ENCODE measurements around the gene FAM53A.

FAM53A gene, protein sequence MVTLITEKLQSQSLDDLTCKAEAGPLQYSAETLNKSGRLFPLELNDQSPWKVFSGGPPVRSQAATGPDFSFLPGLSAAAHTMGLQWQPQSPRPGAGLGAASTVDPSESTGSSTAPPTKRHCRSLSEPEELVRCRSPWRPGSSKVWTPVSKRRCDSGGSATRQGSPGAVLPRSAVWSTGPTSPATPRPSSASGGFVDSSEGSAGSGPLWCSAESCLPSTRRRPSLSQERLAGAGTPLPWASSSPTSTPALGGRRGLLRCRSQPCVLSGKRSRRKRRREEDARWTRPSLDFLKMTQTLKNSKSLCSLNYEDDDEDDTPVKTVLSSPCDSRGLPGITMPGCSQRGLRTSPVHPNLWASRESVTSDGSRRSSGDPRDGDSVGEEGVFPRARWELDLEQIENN

DNA sequence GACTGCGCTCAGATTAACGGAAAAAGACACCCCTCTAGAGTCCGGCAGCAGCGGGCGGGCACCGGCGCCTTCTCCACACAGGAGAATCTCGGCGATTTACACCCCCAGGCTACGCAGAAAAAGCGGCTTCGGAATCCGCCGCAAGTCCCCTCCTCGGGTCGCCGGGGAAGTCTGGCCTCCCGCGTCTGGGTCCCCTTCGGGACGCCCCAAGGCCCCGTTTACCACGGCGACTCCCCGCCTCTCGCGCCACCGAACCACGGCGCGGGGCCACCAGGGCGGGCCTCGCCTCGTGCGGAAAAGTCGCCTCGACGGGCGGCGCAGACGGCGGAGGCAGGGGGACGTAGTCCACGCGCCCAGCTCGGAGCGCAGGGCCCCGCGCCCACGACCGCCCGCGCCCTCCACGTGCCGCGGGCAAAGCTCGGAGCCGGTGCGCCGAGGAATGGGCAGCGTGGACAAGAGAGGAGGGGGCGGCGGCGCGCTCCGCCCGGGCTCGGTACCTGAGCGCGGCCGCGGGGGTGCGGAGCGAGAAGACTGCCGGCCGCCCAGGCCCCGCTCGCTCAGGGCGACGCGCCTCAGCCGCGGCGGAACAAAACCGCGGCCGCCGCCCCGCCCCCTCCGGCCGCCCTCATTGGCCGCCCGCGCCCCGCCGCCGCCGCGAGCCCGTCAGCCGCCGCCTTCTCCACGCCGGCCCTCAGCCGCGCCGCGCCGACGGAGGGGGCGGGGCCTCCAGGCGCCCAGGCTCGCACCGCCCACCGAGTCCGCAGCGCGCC, at the start of gene FAM53A:
Gene FAM53A, minus strand, starts transcription at position 578 of the 770 bp plus-strand sequence. CDS start 15,572 bp downstream, outside the sequence.
- peak; percentile 94 for DNase-seq

DNA sequence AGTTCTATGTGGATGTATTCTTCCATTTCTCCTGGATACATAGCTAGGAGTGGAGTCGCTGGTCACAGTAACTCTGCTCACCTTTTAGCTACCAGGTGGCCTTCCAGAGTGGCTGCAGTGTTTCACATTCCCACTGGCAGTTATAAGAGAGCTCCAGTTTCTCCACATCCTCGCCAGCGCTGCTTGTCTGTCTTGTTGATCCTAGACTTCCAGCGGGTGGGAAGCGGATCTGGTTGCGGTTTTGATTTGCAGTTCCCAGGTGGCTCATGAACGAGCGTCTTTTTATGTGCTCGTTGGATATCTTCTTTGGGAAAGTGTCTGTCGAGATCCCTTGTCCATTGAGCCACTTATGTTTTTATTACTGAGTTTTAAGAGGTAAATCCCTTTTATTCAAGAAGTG, 48.8 kb upstream of the FAM53A start:
- DNase-seq, result no peak

DNA sequence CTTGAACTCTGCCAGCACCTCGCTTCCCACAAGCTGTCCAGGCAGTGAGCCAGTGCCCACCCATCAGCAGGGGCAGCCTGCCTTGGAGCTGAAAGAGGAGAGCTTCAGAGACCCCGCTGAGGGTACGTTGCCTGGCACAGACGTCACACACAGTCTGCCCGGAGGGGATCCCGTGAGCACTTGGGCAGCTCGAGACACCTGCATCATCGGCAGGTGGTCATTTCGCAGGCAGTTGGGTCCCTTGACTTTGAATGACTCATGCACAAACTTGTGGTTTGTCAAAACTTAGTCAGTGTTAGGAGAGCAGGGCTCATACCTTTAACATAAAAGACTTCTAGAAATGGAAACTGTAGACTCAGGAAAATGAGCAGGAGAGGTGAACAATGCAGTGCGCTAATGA, 47.1 kb upstream of the FAM53A start:
- DNase-seq, result no peak

DNA sequence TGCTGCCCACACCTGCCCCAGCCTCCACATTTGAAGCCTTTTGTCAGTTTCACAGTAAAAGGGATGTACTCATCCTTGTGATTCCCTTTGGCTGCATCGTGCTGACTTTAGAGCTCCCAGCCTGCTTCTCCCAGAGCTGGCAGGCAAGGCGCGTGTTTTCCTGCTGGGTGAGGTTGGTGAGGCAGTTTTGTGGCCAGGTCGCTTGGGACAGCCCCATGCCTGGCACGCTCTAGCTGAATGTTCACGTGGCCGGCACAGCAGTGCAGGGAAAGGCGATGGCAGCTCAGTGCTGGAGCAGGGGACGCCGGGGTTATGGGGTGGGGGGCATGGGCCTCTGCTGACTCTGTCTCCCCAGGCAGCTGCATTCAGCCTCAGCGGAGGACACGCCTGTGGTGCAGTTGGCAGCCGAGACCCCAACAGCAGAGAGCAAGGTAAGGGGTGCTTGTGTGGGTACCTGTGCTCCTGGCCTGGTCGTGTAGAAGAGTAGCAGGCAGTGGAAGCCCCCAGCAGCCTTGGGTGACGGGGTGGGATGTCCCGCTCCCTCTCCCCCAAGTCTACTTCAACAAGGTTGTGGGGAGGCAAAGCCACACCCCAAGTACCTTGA, 46.5 kb upstream of the FAM53A start:
- DNase-seq, result no peak

DNA sequence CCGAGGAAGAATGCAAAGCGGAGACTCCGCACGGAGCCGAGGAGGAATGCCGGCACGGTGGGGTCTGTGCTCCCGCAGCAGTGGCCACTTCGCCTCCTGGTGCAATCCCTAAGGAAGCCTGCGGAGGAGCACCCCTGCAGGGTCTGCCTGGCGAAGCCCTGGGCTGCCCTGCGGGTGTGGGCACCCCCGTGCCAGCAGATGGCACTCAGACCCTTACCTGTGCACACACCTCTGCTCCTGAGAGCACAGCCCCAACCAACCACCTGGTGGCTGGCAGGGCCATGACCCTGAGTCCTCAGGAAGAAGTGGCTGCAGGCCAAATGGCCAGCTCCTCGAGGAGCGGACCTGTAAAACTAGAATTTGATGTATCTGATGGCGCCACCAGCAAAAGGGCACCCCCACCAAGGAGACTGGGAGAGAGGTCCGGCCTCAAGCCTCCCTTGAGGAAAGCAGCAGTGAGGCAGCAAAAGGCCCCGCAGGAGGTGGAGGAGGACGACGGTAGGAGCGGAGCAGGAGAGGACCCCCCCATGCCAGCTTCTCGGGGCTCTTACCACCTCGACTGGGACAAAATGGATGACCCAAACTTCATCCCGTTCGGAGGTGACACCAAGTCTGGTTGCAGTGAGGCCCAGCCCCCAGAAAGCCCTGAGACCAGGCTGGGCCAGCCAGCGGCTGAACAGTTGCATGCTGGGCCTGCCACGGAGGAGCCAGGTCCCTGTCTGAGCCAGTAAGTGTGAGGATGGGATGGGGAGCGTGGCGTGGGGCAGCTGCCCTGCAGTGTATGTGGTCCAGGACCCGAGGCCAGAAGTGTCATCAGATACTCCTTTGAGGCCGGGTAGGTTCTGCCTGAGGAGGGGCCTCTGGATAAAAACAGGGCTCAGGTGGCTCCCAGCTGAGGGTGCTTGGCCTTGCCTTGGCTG, 44.2 kb upstream of the FAM53A start:
- DNase-seq, result no peak

DNA sequence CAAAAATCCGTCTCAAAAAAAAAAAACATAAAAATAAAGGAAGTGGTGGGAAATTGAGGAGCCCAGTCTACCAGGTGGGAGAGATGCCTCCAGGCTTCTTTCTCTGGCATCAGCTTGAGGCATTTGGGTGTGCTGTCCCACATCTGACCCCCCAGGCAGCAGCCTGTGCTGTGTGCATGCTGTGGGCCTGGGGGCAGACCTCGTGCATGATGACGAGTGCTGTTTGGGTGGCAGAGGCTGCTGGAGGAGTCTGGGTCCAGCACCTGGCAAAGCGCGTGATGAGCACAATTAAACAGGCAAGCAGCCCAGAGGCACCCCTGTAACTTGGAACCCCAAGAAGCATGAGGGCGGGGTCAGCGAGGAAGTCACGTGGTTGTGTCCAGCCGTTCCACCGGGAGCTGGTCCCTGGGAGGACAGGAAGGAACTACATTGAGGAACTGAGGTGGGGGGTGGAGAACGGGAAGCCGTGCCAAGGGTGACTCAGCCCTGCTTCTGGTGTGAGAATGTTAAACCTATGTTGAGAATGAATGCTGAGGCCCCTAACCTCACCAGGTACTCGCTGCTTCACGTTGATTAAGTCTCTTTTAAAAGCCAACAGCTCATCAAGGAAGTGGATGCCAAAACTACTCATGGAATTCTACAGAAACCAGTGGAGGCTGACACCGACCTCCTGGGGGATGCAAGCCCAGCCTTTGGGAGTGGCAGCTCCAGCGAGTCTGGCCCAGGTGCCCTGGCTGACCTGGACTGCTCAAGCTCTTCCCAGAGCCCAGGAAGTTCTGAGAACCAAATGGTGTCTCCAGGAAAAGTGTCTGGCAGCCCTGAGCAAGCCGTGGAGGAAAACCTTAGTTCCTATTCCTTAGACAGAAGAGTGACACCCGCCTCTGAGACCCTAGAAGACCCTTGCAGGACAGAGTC, 43.3 kb upstream of the FAM53A start:
- DNase-seq, result no peak

DNA sequence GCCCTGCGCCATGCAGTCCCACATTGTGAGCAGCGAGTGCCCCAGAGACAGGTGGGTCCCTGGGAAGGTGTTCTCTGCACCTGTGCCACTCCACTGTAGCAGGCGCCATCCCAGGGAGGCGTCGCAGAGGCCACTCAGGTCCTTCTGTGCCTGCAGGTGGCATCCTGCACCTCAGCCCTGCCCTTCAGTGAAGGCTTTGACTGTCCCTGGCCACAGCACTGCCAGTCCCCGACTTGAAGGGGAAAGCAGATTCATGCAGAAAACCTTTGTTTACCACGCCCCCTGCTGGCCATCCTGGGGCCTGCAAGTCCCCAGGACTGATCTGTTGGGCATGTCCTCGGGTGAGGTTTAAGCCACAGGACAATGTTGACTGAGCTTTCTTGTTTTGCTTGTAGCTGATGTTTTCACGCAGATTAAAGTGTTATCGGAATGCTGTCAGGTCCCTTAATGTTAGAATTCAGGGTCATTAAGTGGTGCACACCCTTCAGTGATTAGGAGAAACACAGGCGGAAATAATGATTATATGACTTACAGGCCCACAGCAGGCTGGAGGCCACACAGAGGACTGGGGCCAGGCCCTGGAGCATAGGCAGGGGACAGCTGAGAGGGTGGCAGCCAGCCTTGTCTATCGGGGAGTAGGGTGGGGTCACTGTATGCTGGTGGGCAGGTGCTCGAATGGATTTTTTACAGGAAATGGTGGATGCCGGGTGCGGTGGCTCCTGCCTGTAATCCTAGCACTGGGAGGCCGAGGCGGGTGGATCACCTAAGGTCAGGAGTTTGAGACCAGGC, 42.2 kb upstream of the FAM53A start:
- DNase-seq, result peak; percentile 90

DNA sequence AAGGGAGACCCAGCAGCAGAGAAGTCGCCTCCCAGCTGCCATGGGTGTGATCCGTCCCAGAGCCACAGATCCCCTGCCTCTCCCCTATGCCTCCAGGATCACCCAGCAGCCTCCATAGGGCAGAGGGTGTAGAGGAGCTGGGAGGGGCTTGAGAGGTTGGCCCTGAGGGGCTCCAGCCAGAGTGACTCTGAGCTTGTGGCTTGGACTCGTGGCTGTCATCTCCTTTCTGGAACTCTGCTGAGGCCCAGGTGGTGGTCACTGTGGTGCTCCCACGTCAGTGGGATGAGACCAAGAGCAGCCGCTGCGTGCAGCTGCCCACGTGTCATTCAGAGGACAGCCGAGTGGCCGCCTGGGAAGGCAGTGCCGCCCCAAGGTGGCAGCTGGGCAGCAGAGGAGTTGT, 41.4 kb upstream of the FAM53A start:
- DNase-seq, result no peak

DNA sequence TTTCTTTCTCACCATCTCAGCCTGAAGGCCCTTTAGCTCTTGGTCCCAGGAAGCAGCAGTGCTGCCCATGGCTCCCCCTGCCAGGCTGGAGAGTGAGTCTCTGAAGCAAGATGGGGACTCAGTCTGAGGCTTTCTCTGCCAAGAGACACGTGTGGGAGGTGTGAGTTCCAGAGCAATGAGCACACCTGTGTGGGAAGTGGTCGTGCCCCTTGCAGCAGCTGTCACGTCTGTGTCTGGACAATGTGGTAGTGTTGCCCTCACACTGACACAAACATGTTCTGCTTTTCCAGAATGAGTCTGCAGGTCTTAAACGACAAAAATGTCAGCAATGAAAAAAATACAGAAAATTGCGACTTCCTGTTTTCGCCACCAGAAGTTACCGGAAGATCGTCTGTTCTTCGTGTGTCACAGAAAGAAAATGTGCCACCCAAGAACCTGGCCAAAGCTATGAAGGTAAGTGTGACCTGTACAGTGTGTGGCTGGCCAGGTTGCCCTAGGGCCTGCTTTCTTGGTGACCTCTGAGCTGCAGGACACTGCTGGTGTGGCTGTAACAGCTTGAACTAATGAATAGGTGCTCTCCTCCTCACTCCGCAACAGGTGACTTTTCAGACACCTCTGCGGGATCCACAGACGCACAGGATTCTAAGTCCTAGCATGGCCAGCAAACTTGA, 39.2 kb upstream of the FAM53A start:
- DNase-seq, result peak; percentile 63

DNA sequence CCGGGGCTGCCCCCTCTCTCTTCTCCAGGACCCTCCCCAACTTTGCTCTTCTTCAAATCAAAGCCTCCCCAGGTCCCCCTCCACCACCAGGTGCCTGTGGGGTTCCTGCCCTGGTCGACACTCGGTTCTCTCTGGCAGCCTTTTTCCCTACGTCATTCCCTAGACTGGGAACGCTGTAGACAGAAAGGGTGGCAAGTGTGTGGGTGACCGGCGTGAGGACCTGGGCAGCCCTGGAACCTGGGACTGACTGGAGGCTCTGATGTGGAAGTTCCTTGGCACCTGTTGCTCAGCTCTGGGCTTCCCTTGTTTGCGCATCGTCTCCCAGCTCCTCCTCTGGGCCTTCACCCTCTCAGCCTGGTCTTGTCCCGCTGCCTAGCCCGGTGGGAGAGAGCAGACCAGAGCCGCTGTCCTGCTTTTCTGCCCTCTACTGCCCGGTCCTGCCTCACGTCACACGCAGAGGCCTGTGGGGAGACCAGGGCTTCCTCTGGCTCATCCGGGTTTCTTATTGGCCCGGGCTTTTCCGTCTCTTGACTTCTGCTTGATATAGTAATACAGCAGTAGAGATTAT, 38.5 kb upstream of the FAM53A start:
- DNase-seq, result peak; percentile 25

DNA sequence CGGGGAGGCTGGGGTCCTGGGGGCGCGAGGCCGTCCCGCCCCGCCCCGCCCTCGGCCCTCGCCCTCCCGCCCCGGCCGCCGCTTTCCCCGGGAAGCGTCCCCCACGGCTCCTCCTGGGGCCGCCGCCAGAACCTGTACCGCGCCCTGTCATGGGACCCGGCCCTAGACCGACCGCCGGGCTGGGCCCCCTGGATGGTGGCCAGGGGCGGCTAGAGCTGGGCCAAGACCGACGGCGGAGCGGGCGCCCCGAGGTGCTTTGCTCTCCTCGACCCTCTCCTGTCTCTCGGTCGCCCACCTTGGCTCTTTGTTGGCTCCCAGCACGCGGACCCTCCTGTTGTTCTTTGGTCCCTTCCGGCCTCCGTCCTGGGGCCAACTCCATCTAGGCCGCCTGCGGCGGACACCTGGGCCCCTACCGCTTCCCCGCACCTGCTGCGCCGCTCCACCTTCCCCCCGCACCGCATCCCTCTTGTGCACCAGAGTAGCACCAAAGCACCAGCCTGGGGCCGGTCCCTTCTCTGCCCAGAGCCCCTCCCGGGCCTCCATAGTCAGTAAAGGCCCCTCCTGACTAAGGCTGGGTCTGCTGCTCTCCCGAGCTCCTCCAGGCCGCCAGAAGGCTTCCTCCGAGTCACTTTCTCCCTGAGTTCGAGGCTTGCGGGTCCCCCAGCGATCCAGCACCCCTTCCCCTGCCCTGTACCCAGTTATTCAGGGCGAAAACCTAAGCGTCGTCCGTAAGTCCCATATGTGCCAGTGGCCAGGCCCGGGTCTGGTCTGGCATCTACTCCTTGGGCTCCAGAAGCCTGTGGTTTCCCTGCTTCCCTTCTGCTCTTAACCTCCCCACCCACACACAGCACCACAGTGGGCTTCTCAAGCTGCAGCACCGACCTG, 37.8 kb upstream of the FAM53A start:
- no peak for DNase-seq

DNA sequence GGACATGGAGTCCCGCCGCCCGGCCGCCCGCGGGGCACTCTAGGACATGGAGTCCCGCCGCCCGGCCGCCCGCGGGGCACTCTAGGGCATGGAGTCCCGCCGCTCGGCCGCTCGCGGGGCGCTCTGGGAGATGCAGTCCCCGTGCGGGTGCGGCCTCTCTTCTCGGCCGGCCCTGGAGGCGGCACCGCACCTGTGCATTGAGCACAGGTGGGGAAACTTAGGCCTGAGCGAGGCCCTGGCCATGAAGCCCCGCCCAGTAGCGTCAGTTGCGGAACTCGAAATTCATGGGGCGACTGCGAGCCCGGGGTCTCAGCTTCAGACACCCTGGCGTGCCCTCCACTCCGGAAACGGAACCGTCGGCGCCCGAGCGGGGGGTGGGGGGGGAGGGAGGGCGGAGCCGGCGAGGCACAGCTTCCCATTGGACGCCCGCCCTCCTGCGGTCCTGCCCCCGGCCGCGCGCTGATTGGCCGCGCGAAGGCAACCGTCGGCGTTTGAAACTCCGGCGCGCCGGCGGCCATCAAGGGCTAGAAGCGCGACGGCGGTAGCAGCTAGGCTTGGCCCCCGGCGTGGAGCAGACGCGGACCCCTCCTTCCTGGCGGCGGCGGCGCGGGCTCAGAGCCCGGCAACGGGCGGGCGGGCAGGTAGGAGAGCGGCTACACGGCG, 37.0 kb upstream of the FAM53A start, which contains the start of the genes TACC3 and TMEM129:
Gene TACC3, plus strand, starts transcription at position 519 of the 663 bp plus-strand sequence. CDS start 1,901 bp downstream, outside the sequence.
Gene TMEM129, minus strand, starts transcription at position 321 of the 663 bp plus-strand sequence. CDS start 486 bp downstream, outside the sequence.
- peak; percentile 97 for DNase-seq

DNA sequence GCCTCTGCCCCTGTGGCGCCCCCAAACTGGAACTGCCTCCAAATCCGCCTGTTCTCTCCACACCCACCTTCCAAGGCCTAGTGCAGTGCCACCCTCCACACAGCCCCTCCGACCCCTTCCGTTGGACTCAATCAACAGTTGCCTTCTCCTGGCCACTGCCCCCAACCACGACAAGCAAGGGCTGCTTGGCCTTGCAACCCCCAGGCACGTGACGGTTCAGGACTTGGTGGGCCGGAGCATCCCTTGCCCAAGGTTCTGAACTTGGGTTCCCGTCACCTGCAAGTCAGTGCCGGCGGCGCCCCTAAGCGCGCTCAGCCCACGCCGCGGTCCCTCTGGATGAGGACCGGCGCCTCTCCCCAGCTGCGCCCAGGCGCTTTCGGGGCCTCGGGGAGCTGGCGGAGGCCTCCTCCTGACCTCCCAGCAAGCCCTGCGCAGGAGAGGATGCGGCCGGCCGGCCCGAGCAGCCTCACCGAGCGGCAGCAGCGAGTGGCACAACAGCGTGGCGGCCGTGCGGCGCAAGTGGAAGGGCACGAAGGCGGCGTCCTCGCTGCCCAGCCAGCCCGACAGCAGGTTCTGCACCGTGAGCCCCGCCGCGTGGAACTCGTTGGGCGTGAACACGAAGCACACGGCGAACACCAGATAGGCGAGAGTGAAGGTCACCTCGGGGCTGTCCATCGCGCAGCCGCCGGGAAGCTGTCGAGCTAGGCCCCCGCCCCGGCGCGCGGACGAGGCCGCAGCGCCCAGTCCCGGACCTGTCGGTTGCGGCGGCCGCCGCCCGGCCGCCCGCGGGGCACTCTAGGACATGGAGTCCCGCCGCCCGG, 36.3 kb upstream of the FAM53A start:
- DNase-seq, result peak; percentile 43

DNA sequence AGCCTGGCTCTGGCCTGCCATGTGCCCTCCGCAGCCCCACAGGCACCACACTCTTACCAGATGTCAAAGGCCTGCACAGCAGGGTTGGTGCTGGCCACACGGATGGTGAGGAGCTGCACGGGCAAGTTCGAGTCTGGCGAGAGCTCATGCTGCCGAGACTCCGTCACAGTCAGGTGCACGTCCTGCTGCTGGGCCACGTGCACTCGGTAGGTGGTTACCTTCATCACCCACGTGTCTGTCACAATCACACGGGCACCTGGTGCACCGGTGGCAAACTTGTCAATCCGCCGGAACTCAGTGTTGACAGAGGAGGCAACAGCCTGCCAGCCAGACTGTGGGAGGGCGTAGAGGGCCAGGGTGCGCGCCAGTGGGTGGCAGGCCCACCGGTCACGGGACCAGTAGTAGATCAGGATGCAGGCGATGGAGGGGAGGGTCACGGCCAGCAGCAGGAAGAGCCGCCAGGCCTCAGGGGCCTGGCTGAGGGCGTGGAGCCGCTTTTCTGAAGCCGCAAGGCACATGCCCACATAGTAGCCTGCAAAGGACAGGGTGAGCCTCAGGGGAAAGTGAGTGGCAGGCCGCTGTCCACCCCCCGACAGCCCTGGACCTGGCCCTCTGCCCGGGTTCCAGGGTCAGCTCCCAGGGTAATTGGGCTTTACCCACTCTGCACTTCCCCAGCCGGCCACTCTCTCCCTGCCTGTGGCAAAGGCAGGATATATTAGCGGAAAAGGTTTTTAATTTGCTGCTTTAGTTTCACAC, 34.2 kb upstream of the FAM53A start:
- no peak for DNase-seq

DNA sequence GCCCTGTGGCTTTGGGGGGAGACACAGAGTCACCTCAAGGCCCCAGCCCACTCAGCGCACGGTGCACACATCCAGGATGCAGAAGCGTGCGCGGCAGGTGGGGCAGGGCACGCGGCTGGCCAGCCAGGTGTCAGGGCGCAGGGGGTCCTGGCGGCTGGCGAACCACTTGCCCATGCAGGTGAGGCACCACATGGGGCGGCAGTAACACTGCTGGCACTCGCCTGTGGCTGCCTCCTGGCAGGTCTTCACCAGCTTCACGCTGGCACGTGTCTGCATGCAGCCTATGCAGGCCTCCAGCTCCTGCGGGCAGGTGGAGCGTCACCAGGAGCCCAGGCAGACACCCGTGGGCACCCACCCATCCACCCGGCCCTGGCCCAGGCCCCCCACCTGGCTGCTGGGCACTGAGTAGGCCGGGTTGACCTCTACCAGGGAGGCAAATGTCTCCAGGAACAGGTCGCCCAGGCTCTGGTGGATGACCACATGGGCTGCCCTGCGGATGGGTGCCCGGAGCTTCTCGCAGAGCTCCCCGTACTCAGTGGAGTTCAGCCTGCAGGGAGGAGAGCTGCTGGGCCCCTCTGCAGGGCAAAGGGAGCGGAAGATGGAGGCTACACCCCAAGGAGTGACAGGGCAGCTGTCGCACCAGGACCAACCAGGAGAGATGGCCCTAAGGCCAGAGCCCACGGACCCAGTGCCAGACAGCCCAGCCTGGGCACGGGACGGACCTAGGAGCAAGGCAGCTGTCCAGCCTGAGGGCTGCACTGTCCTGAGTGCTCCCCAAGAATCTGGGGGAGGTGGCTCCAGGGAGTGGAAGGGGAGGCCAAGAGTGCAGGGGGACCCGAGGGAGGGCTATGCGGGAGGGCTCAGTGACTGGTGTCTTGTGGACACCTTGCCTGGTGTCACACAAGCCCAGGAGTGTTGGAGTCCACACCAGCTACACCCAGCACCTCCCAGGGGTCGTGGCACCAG, 33.3 kb upstream of the FAM53A start:
- no peak for DNase-seq

Data from CD4-positive, alpha-beta T cell treated with Interleukin-12 subunit alpha and Interleukin-12 subunit beta, for 1 hour (primary cell).